ENCODE measurements around the gene GTF3A.

The GTF3A gene

GRCh38 chr13:27405546-27406134 is 18.8 kb upstream of the GTF3A start:
- no peak for DNase-seq

GRCh38 chr13:27406178-27406939 is 18.1 kb upstream of the GTF3A start:
- DNase-seq, result peak; percentile 5

- DNase-seq, result peak; percentile 12
Measured at GRCh38 chr13:27408074-27408473, 16.3 kb upstream of the GTF3A start.

GRCh38 chr13:27409013-27409412 is 15.4 kb upstream of the GTF3A start:
- DNase-seq, result no peak

- DNase-seq, result no peak
Measured at GRCh38 chr13:27411341-27411740, 13.1 kb upstream of the GTF3A start.

- DNase-seq, result no peak
Measured at GRCh38 chr13:27415116-27415515, 9.3 kb upstream of the GTF3A start.

GRCh38 chr13:27419328-27419727 is 5.1 kb upstream of the GTF3A start:
- no peak for DNase-seq

GRCh38 chr13:27421101-27421871 is 3.1 kb upstream of the GTF3A start:
- no peak for DNase-seq

GRCh38 chr13:27423333-27423732 is 1.1 kb upstream of the GTF3A start:
- no peak for DNase-seq

GRCh38 chr13:27425158-27425917 is 919 bp downstream of the GTF3A start:
- no peak for DNase-seq

- peak; percentile 61 for DNase-seq
Measured at GRCh38 chr13:27425918-27426630, 1.7 kb downstream of the GTF3A start.

GRCh38 chr13:27427641-27428040 is 3.2 kb downstream of the GTF3A start:
- no peak for DNase-seq

GRCh38 chr13:27428160-27428559 is 3.7 kb downstream of the GTF3A start:
- no peak for DNase-seq

GRCh38 chr13:27432180-27432579 is 7.8 kb downstream of the GTF3A start:
- no peak for DNase-seq

GRCh38 chr13:27432611-27433210 is 8.3 kb downstream of the GTF3A start:
- no peak for DNase-seq

- no peak for DNase-seq
Measured at GRCh38 chr13:27437126-27437525, 12.7 kb downstream of the GTF3A start.

GRCh38 chr13:27440408-27440807 is 16.0 kb downstream of the GTF3A start:
- DNase-seq, result no peak

GRCh38 chr13:27442071-27442647 is 17.7 kb downstream of the GTF3A start:
- peak; percentile 17 for DNase-seq

- no peak for DNase-seq
Measured at GRCh38 chr13:27442797-27443196, 18.4 kb downstream of the GTF3A start.

- no peak for DNase-seq
Measured at GRCh38 chr13:27446986-27447583, 22.7 kb downstream of the GTF3A start.

GRCh38 chr13:27448308-27448707 is 23.9 kb downstream of the GTF3A start:
- DNase-seq, result no peak
